GM21619 (cell line): ENCODE data around the gene DPF3.

Experiments
- ATAC-seq: cut with Tn5 transposase; IDR thresholded peaks from one replicate; pipeline ENCODE4 v1.9.1; 2021; ENCODE audit not compliant: unreplicated experiment

The DPF3 gene

DNA sequence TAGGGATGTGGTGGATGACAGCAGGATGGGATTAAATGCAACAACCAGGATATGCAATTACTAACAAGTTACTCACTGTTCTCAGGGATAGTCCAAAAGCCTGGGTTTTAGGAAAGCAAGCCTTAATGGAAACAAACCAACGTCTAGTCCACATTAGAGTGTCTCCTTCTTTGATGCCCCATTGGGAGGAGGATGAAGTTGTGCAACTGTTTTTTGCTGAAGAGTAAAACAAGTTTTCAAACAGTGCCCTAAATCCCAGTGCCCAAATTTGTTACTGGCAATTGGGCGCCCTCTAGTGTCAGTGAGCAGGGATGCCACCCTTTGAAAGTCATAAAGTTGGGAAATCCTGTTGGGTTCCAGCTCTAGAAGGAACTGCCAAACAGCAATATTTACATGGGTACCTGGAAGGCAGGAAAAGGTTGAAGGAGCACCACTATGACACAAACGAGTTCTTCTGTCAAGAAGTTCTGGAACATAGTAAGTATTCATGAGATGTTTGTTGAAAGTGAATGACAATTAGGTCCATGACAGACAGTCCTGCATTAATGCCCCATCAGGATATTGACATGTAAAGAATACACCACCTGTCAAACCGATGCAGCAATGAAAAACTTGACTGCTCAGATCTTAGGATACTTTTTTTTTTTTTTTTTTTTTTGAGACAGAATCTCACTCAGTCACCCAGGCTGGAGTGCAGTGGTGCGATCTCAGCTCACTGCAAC lies 11.1 kb upstream of the DPF3 start:
- ATAC-seq, result no peak

DNA sequence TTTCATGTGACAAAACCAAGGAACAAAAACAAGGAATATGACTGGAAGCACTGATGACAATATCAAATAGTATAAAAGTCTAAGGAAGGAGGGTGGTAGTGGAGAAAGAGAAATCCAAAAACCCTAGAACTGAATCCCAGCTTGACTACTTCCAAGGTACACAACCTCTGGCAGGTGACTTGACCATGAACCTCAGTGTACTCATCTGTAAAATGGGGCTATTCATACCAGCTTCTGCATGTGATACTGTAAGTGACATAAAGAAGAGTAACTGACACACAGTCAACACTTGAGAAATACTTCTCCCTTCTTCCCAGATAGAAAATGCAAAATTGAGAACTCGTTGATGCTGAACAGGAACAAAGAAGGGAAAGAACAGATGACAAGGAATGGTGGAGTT lies 10.3 kb upstream of the DPF3 start:
- ATAC-seq, result no peak

DNA sequence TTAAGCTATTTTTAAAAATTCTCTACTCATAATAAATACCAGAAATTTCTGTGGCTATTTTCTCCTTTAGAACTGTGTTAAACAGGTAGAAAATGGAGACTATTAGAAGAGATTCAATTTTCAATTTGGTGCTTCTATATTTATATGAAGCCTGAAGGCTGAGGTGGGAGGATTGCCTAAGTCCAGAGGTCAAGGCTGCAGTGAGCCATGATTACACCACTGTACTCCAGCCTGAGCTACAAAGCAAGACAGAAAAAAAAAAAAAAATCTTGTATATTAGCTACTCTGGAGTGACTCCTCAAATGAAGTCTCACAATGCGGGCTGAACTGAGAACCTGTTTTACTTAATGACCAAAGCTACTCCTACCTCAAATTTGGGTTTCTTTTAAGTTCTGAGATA lies 9.8 kb upstream of the DPF3 start:
- ATAC-seq, result no peak

DNA sequence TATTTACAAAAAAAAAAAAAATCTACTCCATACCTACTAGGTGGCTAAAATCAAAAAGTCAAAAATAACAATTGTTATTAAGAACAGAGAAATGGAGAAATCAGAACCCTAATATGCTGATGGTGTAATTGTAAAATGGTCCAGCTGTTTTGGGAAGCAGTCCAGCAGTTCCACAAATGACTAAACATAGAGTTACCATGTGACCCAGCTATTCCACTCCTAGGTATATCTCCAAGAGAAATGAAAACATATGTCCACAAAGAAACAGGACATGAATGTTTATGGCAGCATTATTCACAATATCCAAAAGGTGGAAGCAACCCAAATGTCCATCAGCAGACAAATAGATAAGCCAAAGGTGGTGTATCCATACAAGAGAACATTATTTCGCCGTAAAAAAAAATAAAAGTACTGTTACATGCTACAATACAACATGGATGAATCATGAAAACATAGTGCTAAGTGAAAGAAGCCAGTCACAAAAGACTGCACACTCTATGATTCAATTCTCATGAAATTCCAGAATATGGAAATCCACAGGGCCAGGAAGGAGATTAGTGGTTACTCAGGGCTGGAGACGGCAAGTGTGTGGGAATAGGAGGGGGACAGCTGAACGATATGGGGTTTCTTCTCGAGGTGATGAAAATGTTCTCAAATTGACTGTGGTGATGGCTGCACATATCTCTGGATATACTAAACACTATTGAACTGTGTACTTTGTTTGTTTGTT lies 9.1 kb upstream of the DPF3 start:
- no peak for ATAC-seq

DNA sequence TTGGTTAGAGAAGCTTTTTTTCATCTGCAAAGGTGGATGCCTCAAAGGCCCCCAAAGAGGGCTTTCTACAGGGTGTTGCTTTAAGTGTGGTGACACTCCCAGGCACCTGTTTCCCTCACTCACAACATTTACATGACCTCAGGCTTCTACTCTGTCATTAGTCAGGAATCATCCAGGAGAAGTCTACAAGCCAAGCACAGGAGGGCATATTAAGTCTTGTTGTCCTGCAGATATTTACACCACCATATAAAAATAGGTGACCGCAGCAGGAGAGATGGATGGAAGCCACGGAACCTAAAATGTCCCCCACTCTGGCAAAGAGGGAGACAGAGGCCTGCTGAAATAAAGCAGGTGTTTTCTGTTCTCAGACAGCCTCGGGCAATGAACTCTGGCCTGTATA lies 7.5 kb upstream of the DPF3 start:
- no peak for ATAC-seq

DNA sequence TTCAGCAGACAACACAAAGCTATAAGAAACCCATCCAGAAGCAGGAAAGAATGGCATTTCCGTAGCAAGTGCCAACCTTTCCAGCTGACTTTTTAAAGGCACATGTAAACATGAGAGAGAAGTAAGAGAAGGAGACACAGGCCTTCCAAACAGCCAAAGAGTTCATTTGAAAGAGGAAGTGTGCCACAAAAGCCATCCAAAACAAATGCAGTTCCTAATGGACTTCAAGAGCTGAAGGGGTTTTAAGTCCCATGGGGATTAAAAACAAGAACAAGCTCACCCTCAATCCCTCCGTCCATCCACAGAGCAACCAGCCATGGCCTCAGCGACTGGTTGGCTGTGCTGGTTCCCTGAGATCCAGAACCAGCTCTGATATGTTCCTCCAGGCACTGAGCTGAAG lies 4.5 kb upstream of the DPF3 start:
- ATAC-seq, result no peak

DNA sequence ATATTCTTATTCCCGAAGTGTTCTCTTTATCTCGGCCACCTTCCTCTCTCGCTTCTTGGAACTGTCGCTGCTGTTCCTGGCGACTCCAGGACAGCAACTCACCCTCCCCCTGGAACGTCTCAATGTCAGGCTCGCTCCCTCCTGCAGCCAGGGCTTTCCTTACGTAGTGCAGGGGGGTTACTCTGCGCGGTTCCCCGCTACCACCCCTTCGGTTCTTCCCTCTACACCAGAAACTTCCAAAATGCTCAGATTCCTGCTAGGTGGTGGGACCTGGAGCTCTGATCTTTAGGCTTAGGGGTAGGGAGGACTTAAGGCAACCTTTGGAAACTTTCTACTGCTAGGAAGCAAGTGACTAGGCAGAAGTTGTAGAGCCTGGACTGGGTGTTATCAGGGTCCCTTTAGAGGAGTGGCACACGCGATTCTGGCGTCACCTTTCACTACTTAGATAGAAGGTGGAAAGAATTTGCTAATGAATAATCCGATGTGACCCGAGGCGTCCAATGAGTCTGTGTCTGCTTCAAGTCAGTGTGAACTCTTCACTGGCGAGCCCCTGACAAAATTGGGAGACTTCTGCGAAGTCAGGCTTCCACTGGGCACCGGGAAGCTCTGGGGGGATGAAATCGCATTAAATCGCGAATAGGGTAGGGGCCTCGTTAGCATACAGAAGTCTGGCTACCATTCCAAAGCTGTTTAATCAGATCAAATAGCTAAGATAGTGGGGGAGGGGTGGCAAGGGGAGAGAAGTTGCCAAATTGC lies 900 bp upstream of the DPF3 start:
- no peak for ATAC-seq

DNA sequence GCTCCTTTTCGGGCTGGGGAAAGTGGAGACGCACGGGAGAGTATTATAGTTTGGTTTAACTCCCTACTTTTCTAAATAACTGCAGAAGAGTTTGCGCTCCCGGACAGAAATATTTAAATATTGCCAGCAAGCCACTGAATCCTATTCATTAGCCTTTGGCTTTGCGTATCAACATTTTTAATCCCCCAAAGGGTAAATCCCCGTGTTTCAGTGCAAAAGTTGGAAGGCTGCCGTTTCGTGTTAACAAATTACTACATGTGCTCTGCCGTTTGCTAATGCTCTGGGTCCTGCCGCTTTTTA lies 372 bp upstream of the DPF3 start:
- ATAC-seq, result no peak

DNA sequence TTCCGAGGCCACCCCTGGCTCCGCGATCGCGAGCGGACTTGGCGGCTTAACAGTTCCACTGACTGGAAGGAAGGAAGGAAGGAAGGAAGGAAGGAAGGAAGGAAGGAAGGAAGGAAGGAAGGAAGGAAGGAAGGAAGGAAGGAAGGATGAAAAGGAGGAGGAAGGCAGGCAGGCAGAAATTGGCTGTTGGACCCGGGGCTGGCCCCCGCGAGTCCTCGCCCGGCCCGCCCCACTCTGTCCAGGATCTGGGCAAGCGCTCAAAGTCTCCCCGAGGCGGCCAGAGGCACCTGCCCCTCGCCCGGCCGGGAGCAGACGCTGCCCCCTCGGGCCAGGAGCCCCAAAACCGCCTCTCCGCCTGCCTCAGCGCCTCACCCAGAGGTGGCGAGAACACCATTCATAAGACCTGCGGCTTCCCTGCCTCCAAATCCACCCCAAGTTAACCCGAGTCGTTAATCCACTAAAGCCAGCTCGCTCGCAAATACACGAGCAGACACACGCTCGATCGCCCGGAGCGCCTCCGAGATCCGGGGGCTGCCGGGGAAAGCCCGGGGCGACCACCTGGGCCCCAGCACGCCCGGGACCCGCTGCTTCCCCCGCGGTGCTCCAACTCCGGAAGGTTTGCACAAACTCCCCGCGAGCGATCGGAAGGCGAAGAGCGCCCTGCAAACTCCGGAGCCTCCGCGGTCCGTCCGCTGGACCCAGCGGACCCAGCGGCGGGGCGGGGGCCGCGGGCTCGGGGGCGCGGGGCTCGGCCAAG lies 844 bp downstream of the DPF3 start:
- peak; percentile 7 for ATAC-seq

DNA sequence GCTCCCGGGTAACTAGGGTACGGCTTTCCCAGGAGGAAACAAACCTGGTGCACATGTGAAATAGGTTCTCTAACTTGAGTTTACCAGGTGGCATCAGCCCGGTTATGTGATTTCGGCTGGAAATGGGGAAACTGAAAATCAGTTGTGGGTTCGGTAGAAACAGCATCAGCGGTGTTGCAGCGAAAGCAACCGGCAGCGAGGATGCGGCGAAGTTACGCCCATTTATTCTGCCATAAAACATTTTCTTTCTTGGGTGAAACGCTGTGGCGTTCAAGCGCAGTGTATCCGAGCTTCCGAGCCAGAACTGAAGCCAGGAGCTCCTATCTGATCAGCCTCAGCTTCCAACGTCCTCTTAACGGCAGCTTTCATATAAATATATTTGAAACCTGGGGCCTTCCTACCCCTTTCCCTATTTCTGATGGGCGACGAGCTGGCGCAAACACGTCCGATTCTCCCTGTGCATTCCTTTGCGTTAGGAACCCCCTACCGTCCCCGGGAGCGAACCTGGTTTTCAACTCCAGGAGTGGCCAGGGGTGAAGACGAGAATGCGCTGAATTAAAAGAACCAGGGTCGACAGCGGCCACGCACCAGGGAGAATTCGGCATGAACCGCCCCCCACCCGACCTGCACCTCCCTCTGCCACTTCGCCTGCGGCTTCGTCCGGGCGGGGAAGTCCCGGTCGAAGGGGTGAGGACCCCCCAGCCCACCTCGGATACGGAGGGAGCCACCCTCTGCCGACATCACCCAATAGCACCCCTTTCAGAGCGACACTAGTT lies 1.6 kb downstream of the DPF3 start:
- ATAC-seq, result no peak

DNA sequence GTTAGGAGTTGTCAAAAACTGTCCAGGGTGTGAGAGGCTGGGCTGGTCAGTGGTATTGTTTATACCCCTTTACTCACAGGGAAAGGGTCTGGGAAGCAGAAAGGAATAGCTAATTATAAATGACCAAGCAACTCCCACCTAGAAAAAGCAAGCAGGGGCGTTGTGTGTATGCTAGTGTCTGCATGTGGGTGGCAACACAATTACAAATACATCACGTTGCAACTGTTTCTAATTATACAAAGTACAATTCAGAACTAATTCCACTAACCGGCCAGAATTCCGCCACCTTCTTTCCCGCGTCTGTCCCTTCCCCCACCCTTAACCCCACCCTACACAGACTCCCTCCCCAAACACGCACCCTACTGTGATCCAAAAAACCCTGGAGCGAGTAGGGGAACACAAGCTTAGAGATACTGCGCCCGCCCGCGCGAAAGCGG lies 2.2 kb downstream of the DPF3 start:
- no peak for ATAC-seq

DNA sequence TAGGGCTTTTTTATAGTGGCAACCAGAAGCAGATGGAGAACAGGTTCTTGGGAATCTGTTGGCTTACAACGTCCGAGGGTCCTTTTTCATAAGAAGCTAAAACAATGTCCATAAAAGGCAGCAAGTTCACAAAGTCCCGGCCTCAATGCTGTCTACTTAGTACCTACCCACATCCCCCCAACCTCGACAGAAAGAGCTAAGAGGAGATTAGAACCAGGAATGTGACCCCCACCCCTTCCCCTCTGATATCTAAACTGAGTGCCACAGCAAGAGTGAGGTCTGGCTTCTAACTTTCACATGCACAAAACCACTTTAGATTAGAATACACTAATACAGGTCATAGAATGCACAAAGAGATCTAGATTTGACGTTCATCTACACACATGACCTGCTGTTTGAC lies 4.5 kb downstream of the DPF3 start:
- ATAC-seq, result no peak

DNA sequence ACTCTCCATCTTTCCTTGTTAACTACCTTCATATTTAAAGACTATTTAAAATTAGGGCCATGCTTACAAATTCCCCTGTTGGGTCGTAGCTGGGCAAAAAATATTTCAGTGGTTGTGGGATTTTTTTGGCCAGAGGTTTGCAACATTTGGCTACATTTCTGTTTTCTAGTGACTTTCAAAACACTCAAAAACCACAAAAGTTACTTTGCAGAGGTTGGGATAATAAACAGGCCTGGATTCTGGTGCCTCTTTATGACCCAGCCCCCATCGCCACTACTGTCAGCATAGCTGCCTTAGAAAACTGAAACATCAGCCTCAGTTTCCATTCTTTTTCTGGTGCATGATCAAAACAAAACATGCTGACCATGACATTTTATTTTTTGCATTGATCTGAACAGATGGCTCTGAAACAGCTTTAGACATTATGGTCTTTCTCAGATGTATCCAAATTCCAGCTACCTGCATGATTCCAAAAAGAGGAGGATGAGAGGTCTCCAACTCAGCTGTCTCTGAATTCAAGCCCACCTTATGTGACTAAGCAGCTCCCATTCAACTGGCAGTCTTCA lies 5.2 kb downstream of the DPF3 start:
- no peak for ATAC-seq

DNA sequence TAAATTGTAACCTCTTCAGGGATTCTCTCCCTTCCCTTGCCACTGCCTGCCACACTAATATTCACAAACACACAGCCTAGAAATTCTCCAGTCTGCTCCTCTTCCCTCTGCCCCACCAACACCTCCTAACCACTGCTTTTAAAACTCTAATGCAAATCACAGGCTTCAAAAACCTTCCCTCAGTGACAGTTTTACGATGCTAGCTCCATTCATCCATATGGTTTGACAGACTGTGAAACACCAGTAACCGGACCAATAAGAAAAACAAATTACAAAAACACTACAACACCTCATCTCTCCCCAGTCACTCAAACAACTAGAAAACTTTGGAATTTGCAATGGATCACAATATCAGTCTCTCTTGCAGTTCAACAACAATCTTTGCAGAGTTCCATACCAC lies 5.7 kb downstream of the DPF3 start:
- no peak for ATAC-seq

DNA sequence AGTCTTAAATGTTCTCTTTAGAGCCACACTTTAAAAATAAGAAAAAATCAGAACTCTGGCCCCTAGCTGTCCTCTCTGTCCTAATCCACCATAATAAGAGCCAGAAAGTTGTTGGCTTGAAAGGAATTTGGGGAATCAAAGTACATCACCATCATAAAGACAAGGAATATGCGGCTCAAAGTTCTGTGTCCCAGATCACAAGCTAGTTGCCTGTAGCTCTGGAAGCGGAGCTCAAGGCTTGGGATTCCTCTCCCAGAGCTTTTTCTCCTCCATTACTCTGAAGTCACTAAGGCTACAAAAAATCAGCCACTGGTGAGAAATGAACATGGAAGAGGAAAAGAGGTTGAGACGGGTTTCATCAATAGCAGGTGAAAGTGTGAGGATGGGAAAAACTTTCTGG lies 6.4 kb downstream of the DPF3 start:
- ATAC-seq, result no peak

DNA sequence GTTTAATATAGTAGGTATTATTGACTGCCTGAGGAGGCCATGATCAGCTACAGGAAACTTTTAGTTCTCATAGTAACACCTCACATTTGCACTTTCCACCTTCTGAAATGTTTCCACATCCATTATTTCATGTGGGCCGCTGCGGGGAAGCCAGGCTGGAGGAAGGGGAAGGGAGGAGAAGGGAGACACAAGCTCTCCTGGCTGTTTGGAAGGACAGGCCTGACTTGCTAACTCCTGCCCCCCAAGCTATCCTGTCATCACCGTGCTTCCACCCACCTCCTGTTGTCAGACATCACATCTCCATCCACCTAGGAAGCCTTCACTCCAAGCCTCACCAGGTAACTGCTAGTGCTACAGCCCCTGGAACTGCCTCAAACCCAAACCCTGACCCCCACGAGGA lies 9.5 kb downstream of the DPF3 start:
- ATAC-seq, result no peak

DNA sequence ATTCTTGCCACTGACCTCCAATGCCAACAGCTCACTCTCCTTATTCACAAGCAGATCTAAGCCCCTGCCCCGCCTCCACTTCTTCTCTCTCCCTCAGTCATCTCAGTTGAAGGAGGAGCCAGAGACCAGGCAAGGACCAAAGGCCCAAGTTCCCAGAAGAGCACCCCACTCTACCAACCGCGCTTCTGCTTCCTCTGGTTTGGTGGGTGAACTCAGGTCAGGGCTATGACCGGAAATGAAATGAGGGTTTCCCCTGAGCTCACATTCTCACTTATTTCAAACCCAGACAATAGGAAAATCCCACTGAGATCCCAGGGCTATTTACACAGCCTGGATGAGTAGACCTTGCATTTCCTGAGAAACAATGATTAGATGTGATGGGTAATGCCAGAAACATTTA lies 9.9 kb downstream of the DPF3 start:
- ATAC-seq, result peak; percentile 53

DNA sequence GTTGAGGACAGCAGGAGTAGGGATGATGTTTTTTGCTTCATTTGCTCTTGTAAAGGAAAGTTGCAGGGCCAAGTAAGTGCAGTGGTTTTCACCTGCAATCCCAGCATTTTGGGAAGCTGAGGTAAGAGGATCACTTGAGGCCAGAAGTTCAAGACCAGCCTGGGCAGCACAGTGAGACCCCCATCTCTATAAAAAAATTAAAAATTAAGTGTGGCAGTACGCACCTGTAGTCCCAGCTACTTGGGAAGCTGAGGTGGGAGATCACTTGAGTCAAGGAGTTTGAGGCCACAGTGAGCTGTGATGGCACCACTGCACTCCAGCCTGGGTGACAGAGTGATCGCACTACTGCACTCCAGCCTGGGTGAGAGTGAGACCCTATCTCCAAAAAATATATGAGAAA lies 10.8 kb downstream of the DPF3 start:
- ATAC-seq, result no peak

DNA sequence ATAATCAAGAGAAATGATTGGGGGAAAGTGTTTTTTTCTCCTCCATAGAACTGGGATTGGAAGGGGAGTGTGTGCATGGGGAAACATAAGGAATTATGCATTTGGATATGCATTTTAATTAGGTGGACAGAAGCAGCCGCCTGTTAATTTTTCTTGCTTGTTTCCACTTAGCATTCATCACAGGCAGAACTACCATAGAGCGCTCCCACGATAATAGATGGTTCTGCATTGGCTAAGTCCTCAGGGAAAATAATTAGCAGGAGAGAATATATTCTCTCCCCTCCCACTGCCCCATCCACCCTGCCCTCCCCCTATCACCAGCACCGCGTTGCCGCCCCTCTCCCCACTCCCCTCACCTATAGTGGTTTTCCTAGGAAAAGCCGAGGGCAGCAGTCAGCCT lies 11.4 kb downstream of the DPF3 start:
- no peak for ATAC-seq

DNA sequence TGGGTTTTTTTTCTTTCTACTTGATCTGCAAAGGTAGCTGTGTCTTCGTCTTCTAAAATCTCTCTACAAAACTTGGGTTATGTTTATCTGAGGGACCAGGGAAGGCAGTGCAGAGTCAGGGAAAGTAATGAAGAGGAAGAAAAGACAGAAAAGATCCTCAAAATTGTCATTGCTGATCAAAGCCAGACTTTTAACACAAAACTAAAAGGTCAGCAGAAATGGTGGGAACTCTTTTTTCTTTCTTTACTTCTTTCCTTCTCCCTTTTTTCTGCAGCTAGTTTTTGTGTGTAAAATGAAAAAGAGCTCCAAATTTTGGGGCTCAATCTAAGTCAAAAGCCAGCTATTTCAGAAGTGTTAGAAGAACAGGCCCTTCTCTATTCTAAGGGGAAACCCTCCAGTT lies 11.9 kb downstream of the DPF3 start:
- ATAC-seq, result no peak

DNA sequence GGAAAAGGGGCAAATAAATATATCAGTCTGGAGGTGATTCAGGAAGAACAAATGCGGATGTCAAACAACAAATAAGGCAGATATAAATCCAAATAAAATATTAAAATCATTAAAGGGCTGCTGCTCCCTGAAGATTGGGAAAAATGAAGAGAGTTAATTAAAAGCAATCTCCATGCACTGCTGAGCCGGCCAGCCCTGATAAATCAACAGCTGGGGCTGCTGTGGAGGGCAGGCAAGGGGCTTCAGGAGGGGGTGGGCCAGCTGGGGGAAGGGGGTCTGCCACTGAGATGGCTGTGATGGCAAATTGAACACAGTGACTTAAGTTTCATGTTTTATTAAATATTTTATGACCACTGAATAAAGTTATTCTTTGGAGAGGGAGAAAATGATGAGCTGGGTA lies 12.4 kb downstream of the DPF3 start:
- no peak for ATAC-seq
